Right renal cortex interstitium (tissue), 3 donors: ENCODE measurements around the gene LRIG3. TPM values are rescaled to one million over a fixed set of nuclear protein-coding genes. Genes with fewer than 3 reads are reported as not detected.

Experiments used
- DNase-seq, 3 donors: peaks; one replicate each; pipeline ENCODE4 v3.0.0-alpha.2; 2013; ENCODE audit warnings: low read depth in 3 of 3, low spot score in 2 of 3
- polyA plus RNA-seq, 3 donors: library from polyadenylated mRNA; unstranded; fragments of 120-200 nt; gene quantifications; one replicate each; pipeline ENCODE4 v1.2.1, GENCODE V29; 2013; ENCODE audit not compliant: insufficient read length in 3 of 3

Gene LRIG3
- polyA plus RNA-seq, 3 donors: 33.2 to 42.6 (median 34.1) TPM

GRCh38 chr12:58932806-58933681 is 12.7 kb upstream of the LRIG3 start:
- no peak for DNase-seq

GRCh38 chr12:58931518-58931917 is 11.2 kb upstream of the LRIG3 start:
- no peak for DNase-seq

GRCh38 chr12:58930770-58931324 is 10.5 kb upstream of the LRIG3 start:
- DNase-seq: no peak

GRCh38 chr12:58927120-58927519 is 6.8 kb upstream of the LRIG3 start:
- no peak for DNase-seq

- DNase-seq: no peak
Measured at GRCh38 chr12:58926586-58926985, 6.3 kb upstream of the LRIG3 start.

GRCh38 chr12:58925751-58926150 is 5.4 kb upstream of the LRIG3 start:
- no peak for DNase-seq

GRCh38 chr12:58925111-58925611 is 4.9 kb upstream of the LRIG3 start:
- DNase-seq: no peak

- DNase-seq: no peak
Measured at GRCh38 chr12:58924652-58925051, 4.3 kb upstream of the LRIG3 start.

GRCh38 chr12:58923781-58924180 is 3.5 kb upstream of the LRIG3 start:
- no peak for DNase-seq

- DNase-seq: no peak
Measured at GRCh38 chr12:58922849-58923248, 2.5 kb upstream of the LRIG3 start.

- DNase-seq: no peak
Measured at GRCh38 chr12:58920961-58921861, 907 bp upstream of the LRIG3 start.

GRCh38 chr12:58919231-58920101 is 838 bp downstream of the LRIG3 start:
- DNase-seq: no peak

GRCh38 chr12:58918469-58918844 is 1.8 kb downstream of the LRIG3 start:
- DNase-seq: no peak

- DNase-seq: no peak
Measured at GRCh38 chr12:58917699-58918468, 2.4 kb downstream of the LRIG3 start.

- no peak for DNase-seq
Measured at GRCh38 chr12:58916921-58917511, 3.3 kb downstream of the LRIG3 start.

GRCh38 chr12:58916161-58916621 is 4.1 kb downstream of the LRIG3 start:
- DNase-seq: no peak

GRCh38 chr12:58915634-58916033 is 4.7 kb downstream of the LRIG3 start:
- DNase-seq: no peak

- no peak for DNase-seq
Measured at GRCh38 chr12:58915037-58915436, 5.3 kb downstream of the LRIG3 start.

GRCh38 chr12:58914457-58914856 is 5.8 kb downstream of the LRIG3 start:
- no peak for DNase-seq
